Stimulated activated CD8-positive, alpha-beta memory T cell treated with anti-CD3 and anti-CD28 coated beads, Interleukin-15, amount 100 ng/mL, for 48 hours (primary cell): Measurements from ENCODE around the gene LRRC43.
"Not testable (repeated sequence)": the region's sequence is repeated elsewhere in the genome, so short reads cannot be mapped to it uniquely, and the experiment has no call there.

Experiments used
- DNase-seq, 2 donors: peaks; one replicate each; pipeline ENCODE4 v3.0.0-alpha.2; 2020; ENCODE audit warnings: low read depth in 2 of 2

Gene LRRC43

GRCh38 chr12:122192441-122192840 lies 9.5 kb downstream of the LRRC43 start:
- DNase-seq: no peak

GRCh38 chr12:122194804-122195203 lies 11.9 kb downstream of the LRRC43 start:
- no peak for DNase-seq

GRCh38 chr12:122195405-122195804 lies 12.5 kb downstream of the LRRC43 start:
- DNase-seq: no peak

GRCh38 chr12:122197612-122197966 lies 14.7 kb downstream of the LRRC43 start:
- no peak for DNase-seq

- DNase-seq: no peak
Observed at GRCh38 chr12:122199484-122200355, 16.8 kb downstream of the LRRC43 start.

GRCh38 chr12:122200541-122201175 lies 17.7 kb downstream of the LRRC43 start:
- no peak for DNase-seq

- no peak for DNase-seq
Observed at GRCh38 chr12:122201381-122201780, 18.5 kb downstream of the LRRC43 start.

- no peak for DNase-seq
Observed at GRCh38 chr12:122202017-122202416, 19.1 kb downstream of the LRRC43 start.

GRCh38 chr12:122202811-122203210 lies 19.9 kb downstream of the LRRC43 start:
- DNase-seq: not testable (repeated sequence)

- DNase-seq: peak in 1 of 2 donors; percentile 57
Observed at GRCh38 chr12:122203301-122204166, 20.6 kb downstream of the LRRC43 start, which contains the start of gene B3GNT4. TSS of gene B3GNT4 (plus strand) at chr12:122203709. CDS start at chr12:122204619, 910 bp downstream.

GRCh38 chr12:122204167-122205052 lies 21.5 kb downstream of the LRRC43 start:
- no peak for DNase-seq

- DNase-seq: no peak
Observed at GRCh38 chr12:122205053-122205925, 22.4 kb downstream of the LRRC43 start.

GRCh38 chr12:122206111-122206881 lies 23.4 kb downstream of the LRRC43 start:
- no peak for DNase-seq

- DNase-seq: no peak
Observed at GRCh38 chr12:122206976-122207375, 24.1 kb downstream of the LRRC43 start.

- no peak for DNase-seq
Observed at GRCh38 chr12:122207391-122207790, 24.5 kb downstream of the LRRC43 start.

GRCh38 chr12:122208073-122208820 lies 25.3 kb downstream of the LRRC43 start:
- no peak for DNase-seq

- DNase-seq: no peak
Observed at GRCh38 chr12:122215771-122216170, 32.8 kb downstream of the LRRC43 start.

- no peak for DNase-seq
Observed at GRCh38 chr12:122216445-122216844, 33.5 kb downstream of the LRRC43 start.
